ENCODE results near the gene PKD1.

PKD1 gene

GRCh38 chr16:2085669-2086068 is 50.0 kb downstream of the PKD1 start:
- TF ChIP-seq FOXM1 (IDR thresholded peaks at IDR 0.05; ENCODE audit: borderline replicate concordance) (no peak), BHLHE40 (IDR thresholded peaks at IDR 0.05; ENCODE audit: borderline replicate concordance) (no peak), CTBP1 (IDR thresholded peaks at IDR 0.05; ENCODE audit: borderline replicate concordance) (no peak), HDGF (IDR thresholded peaks at IDR 0.05; ENCODE audit: borderline replicate concordance) (no peak), TARDBP (IDR thresholded peaks at IDR 0.05) (no peak), FOXK2 (IDR thresholded peaks at IDR 0.05) (no peak), L3MBTL2 (conservative IDR thresholded peaks at IDR 0.05) (no peak), LEF1 (IDR thresholded peaks at IDR 0.05; ENCODE audit: borderline replicate concordance) (no peak), NFRKB (IDR thresholded peaks at IDR 0.05) (no peak), SP1 (IDR thresholded peaks at IDR 0.05) (no peak), ARNT (IDR thresholded peaks at IDR 0.05) (no peak), PKNOX1 (IDR thresholded peaks at IDR 0.05) (no peak), SUZ12 (IDR thresholded peaks at IDR 0.05) (no peak), ZNF384 (IDR thresholded peaks at IDR 0.05) (no peak), ELF4 (IDR thresholded peaks at IDR 0.05) (no peak), FOXA1 (IDR thresholded peaks at IDR 0.05) (no peak)
- ChIA-PET POLR2A (interaction anchor here (0.8 to 2.1 kb wide), 3 partner anchors 38 to 121 kb away, joined by 3 to 7 read pairs (median 3); partner anchors contain the start of genes NTHL1, RPS2, TRAF7 and TSC2), CTCF (interaction anchor here (0.8 kb wide), 1 partner anchor 36 kb away, joined by 4 read pairs; no protein-coding TSS in a partner anchor)
- no peak for DNase-seq (ENCODE audit: extremely low spot score)

GRCh38 chr16:2084895-2085625 is 50.6 kb downstream of the PKD1 start:
- POLR2A ChIA-PET, result interaction anchor here (0.8 to 2.1 kb wide), 3 partner anchors 37 to 120 kb away, joined by 3 to 7 read pairs (median 3); partner anchors contain the start of genes NTHL1, RPS2, TRAF7 and TSC2
- no peak for DNase-seq (ENCODE audit: extremely low spot score)
- no peak for TF ChIP-seq SP1 (IDR thresholded peaks at IDR 0.05)
- no peak for TF ChIP-seq HDGF (IDR thresholded peaks at IDR 0.05; ENCODE audit: borderline replicate concordance)
- no peak for TF ChIP-seq LEF1 (IDR thresholded peaks at IDR 0.05; ENCODE audit: borderline replicate concordance)
- TF ChIP-seq NFRKB (IDR thresholded peaks at IDR 0.05), result no peak
- TF ChIP-seq FOXM1 (IDR thresholded peaks at IDR 0.05; ENCODE audit: borderline replicate concordance), result no peak
- TF ChIP-seq BHLHE40 (IDR thresholded peaks at IDR 0.05; ENCODE audit: borderline replicate concordance), result no peak
- CTCF ChIA-PET, result interaction anchor here (0.7 to 1.0 kb wide), 3 partner anchors 36 to 81 kb away, joined by 3 to 4 read pairs (median 3); no protein-coding TSS in a partner anchor

GRCh38 chr16:2083876-2084780 is 51.6 kb downstream of the PKD1 start:
- ChIA-PET POLR2A (interaction anchor here (1.5 to 2.1 kb wide), 2 partner anchors 71 to 119 kb away, joined by 3 to 7 read pairs; partner anchors contain the start of genes RPS2 and TRAF7), CTCF (interaction anchor here (0.7 to 1.0 kb wide), 2 partner anchors 56 to 80 kb away, joined by 3 read pairs; no protein-coding TSS in a partner anchor)
- TF ChIP-seq FOXM1 (IDR thresholded peaks at IDR 0.05; ENCODE audit: borderline replicate concordance) (no peak), PKNOX1 (IDR thresholded peaks at IDR 0.05) (no peak), FOXK2 (IDR thresholded peaks at IDR 0.05) (no peak), HDGF (IDR thresholded peaks at IDR 0.05; ENCODE audit: borderline replicate concordance) (no peak), CTBP1 (IDR thresholded peaks at IDR 0.05; ENCODE audit: borderline replicate concordance) (no peak), TARDBP (IDR thresholded peaks at IDR 0.05) (no peak), LEF1 (IDR thresholded peaks at IDR 0.05; ENCODE audit: borderline replicate concordance) (no peak), SUZ12 (IDR thresholded peaks at IDR 0.05) (no peak), SP1 (IDR thresholded peaks at IDR 0.05) (no peak), BHLHE40 (IDR thresholded peaks at IDR 0.05; ENCODE audit: borderline replicate concordance) (no peak), L3MBTL2 (conservative IDR thresholded peaks at IDR 0.05) (no peak), ARNT (IDR thresholded peaks at IDR 0.05) (no peak), FOXA1 (IDR thresholded peaks at IDR 0.05) (no peak)
- DNase-seq (ENCODE audit: extremely low spot score), result no peak

GRCh38 chr16:2083409-2083808 is 52.3 kb downstream of the PKD1 start:
- CTCF ChIA-PET, result no interaction called here
- no peak for DNase-seq (ENCODE audit: extremely low spot score)
- TF ChIP-seq SUZ12 (IDR thresholded peaks at IDR 0.05) (no peak), BHLHE40 (IDR thresholded peaks at IDR 0.05; ENCODE audit: borderline replicate concordance) (no peak), TARDBP (IDR thresholded peaks at IDR 0.05) (no peak), CTBP1 (IDR thresholded peaks at IDR 0.05; ENCODE audit: borderline replicate concordance) (no peak), NFRKB (IDR thresholded peaks at IDR 0.05) (no peak), FOXM1 (IDR thresholded peaks at IDR 0.05; ENCODE audit: borderline replicate concordance) (no peak), PKNOX1 (IDR thresholded peaks at IDR 0.05) (no peak), ELF4 (IDR thresholded peaks at IDR 0.05) (no peak), ARNT (IDR thresholded peaks at IDR 0.05) (no peak), SP1 (IDR thresholded peaks at IDR 0.05) (no peak), FOXK2 (IDR thresholded peaks at IDR 0.05) (no peak), L3MBTL2 (conservative IDR thresholded peaks at IDR 0.05) (no peak), ZNF384 (IDR thresholded peaks at IDR 0.05) (no peak), FOXA1 (IDR thresholded peaks at IDR 0.05) (no peak)
- POLR2A ChIA-PET, result no interaction called here

GRCh38 chr16:2082983-2083364 is 52.7 kb downstream of the PKD1 start:
- CTCF ChIA-PET, result no interaction called here
- DNase-seq (ENCODE audit: extremely low spot score), result no peak
- POLR2A ChIA-PET, result no interaction called here
- no peak for TF ChIP-seq SUZ12 (IDR thresholded peaks at IDR 0.05)
- TF ChIP-seq PKNOX1 (IDR thresholded peaks at IDR 0.05), result no peak
- TF ChIP-seq BHLHE40 (IDR thresholded peaks at IDR 0.05; ENCODE audit: borderline replicate concordance), result no peak
